ENCODE data around the gene TAT.

DNA sequence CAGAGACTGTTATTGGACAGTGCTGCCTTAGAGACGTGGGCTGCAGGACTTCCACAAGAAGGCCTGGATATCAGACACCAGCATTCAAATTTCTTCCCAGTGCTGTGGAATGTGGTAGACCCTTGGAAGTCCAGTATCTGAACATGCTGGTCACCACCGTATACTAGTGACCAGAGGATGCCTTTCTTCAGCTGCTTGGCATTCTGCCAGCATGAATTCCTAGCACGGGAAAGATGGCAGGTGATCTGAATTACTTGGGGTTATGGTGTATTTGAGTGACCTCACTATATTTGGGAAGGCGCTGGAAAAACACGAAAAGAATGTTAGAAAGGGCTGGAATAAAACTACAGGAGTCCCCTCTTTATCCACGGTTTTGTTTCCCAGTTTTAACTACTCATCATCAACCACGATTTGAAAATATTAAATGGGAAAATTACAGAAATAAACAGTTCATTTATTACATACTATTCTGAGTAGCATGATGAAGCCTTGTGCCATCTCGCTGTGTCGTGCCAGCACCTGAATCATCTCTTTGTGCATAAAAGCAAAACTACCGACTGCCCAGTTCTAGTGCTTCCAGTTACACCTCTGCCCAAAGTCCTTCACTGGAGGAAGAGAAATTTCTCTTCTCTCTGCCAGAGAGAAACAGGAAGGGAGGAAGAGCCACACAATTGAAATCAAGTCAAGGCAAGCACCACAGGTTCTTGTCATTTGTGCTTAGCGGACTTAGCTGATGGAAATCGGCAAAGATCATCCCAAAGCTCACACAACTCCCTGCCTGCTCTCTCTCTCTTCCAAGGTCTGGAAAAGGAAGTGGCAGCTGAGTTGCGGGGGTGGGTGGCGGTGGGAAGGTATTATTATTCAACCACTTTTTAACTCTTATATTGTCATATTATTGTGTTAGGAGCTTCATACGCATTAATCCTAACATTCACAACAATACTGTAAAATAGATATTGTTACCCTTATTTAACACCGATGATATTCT is 52.0 kb downstream of the TAT start:
- TF ChIP-seq, protein P1, sequence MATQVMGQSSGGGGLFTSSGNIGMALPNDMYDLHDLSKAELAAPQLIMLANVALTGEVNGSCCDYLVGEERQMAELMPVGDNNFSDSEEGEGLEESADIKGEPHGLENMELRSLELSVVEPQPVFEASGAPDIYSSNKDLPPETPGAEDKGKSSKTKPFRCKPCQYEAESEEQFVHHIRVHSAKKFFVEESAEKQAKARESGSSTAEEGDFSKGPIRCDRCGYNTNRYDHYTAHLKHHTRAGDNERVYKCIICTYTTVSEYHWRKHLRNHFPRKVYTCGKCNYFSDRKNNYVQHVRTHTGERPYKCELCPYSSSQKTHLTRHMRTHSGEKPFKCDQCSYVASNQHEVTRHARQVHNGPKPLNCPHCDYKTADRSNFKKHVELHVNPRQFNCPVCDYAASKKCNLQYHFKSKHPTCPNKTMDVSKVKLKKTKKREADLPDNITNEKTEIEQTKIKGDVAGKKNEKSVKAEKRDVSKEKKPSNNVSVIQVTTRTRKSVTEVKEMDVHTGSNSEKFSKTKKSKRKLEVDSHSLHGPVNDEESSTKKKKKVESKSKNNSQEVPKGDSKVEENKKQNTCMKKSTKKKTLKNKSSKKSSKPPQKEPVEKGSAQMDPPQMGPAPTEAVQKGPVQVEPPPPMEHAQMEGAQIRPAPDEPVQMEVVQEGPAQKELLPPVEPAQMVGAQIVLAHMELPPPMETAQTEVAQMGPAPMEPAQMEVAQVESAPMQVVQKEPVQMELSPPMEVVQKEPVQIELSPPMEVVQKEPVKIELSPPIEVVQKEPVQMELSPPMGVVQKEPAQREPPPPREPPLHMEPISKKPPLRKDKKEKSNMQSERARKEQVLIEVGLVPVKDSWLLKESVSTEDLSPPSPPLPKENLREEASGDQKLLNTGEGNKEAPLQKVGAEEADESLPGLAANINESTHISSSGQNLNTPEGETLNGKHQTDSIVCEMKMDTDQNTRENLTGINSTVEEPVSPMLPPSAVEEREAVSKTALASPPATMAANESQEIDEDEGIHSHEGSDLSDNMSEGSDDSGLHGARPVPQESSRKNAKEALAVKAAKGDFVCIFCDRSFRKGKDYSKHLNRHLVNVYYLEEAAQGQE (IDR thresholded peaks at IDR 0.05), result no peak
- TF ChIP-seq, protein P2, sequence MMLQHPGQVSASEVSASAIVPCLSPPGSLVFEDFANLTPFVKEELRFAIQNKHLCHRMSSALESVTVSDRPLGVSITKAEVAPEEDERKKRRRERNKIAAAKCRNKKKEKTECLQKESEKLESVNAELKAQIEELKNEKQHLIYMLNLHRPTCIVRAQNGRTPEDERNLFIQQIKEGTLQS (IDR thresholded peaks at IDR 0.05), result no peak
- no peak for TF ChIP-seq FOXA2 (IDR thresholded peaks at IDR 0.05)
- TF ChIP-seq, protein P3, sequence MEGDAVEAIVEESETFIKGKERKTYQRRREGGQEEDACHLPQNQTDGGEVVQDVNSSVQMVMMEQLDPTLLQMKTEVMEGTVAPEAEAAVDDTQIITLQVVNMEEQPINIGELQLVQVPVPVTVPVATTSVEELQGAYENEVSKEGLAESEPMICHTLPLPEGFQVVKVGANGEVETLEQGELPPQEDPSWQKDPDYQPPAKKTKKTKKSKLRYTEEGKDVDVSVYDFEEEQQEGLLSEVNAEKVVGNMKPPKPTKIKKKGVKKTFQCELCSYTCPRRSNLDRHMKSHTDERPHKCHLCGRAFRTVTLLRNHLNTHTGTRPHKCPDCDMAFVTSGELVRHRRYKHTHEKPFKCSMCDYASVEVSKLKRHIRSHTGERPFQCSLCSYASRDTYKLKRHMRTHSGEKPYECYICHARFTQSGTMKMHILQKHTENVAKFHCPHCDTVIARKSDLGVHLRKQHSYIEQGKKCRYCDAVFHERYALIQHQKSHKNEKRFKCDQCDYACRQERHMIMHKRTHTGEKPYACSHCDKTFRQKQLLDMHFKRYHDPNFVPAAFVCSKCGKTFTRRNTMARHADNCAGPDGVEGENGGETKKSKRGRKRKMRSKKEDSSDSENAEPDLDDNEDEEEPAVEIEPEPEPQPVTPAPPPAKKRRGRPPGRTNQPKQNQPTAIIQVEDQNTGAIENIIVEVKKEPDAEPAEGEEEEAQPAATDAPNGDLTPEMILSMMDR (IDR thresholded peaks at IDR 0.05; ENCODE audit: low read depth, low read length, missing input control), result no peak
- TF ChIP-seq GABPA (IDR thresholded peaks at IDR 0.05 in 1 of 2, conservative IDR thresholded peaks at IDR 0.05 in 1 of 2), result no peak
- no peak for TF ChIP-seq RXRA (IDR thresholded peaks at IDR 0.05)
- TF ChIP-seq, protein P4, sequence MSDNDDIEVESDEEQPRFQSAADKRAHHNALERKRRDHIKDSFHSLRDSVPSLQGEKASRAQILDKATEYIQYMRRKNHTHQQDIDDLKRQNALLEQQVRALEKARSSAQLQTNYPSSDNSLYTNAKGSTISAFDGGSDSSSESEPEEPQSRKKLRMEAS (IDR thresholded peaks at IDR 0.05), result no peak
- TF ChIP-seq FOXA1 (IDR thresholded peaks at IDR 0.05), result no peak
- TF ChIP-seq YY1 (IDR thresholded peaks at IDR 0.05), result no peak
- no peak for TF ChIP-seq TAF1 (conservative IDR thresholded peaks at IDR 0.05)
- no peak for TF ChIP-seq EGR1 (IDR thresholded peaks at IDR 0.05; ENCODE audit: low read depth in 2 of 2)
- no peak for TF ChIP-seq SP1 (IDR thresholded peaks at IDR 0.05)

Data from liver (tissue), 3 donors.